HG03575 (cell line): Measurements from ENCODE around the gene ERG28.
"Not testable (repeated sequence)": the region's sequence is repeated elsewhere in the genome, so short reads cannot be mapped to it uniquely, and the experiment has no call there.

Source experiments
- ATAC-seq: cut with Tn5 transposase; IDR thresholded peaks from one replicate; pipeline ENCODE4 v1.9.1; 2021; ENCODE audit not compliant: unreplicated experiment, insufficient number of reproducible peaks, low FRiP score; ENCODE audit errors: extremely low read depth

ERG28 gene

DNA sequence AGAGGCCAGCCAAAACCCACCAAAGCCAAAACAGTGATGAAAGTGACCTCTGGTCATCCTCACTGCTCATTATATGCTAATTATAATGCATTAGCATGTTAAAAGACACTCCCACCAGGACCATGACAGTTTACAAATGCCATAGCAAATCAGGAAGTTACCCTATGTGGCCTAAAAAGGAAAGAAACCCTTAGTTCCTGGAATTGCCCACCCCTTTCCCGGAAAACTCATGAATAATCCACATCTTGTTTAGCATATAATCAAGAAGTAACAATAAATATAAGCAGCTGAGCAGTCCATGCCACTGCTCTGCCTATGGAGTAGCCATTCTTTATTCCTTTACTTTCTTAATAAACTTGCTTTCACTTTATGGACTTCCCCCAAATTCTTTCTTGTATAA, 60.6 kb downstream of the ERG28 start:
- not testable (repeated sequence) for ATAC-seq
